ENCODE results near the gene STARD8.

- TF ChIP-seq, protein P1, sequence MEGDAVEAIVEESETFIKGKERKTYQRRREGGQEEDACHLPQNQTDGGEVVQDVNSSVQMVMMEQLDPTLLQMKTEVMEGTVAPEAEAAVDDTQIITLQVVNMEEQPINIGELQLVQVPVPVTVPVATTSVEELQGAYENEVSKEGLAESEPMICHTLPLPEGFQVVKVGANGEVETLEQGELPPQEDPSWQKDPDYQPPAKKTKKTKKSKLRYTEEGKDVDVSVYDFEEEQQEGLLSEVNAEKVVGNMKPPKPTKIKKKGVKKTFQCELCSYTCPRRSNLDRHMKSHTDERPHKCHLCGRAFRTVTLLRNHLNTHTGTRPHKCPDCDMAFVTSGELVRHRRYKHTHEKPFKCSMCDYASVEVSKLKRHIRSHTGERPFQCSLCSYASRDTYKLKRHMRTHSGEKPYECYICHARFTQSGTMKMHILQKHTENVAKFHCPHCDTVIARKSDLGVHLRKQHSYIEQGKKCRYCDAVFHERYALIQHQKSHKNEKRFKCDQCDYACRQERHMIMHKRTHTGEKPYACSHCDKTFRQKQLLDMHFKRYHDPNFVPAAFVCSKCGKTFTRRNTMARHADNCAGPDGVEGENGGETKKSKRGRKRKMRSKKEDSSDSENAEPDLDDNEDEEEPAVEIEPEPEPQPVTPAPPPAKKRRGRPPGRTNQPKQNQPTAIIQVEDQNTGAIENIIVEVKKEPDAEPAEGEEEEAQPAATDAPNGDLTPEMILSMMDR (IDR thresholded peaks at IDR 0.05; ENCODE audit: insufficient read depth, low read length), result no peak
- TF ChIP-seq, protein P2, sequence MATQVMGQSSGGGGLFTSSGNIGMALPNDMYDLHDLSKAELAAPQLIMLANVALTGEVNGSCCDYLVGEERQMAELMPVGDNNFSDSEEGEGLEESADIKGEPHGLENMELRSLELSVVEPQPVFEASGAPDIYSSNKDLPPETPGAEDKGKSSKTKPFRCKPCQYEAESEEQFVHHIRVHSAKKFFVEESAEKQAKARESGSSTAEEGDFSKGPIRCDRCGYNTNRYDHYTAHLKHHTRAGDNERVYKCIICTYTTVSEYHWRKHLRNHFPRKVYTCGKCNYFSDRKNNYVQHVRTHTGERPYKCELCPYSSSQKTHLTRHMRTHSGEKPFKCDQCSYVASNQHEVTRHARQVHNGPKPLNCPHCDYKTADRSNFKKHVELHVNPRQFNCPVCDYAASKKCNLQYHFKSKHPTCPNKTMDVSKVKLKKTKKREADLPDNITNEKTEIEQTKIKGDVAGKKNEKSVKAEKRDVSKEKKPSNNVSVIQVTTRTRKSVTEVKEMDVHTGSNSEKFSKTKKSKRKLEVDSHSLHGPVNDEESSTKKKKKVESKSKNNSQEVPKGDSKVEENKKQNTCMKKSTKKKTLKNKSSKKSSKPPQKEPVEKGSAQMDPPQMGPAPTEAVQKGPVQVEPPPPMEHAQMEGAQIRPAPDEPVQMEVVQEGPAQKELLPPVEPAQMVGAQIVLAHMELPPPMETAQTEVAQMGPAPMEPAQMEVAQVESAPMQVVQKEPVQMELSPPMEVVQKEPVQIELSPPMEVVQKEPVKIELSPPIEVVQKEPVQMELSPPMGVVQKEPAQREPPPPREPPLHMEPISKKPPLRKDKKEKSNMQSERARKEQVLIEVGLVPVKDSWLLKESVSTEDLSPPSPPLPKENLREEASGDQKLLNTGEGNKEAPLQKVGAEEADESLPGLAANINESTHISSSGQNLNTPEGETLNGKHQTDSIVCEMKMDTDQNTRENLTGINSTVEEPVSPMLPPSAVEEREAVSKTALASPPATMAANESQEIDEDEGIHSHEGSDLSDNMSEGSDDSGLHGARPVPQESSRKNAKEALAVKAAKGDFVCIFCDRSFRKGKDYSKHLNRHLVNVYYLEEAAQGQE (IDR thresholded peaks at IDR 0.05; ENCODE audit: insufficient replicate concordance, low read depth), result no peak
Observed at GRCh38 chrX:68650491-68650890, 3.0 kb downstream of the STARD8 start.

Measured in HL-60 (cell line).